ENCODE measurements around the gene FER1L5. TPM values are rescaled to one million over a fixed set of nuclear protein-coding genes. Genes with fewer than 3 reads are reported as not detected.

The FER1L5 gene
- total and polyA plus RNA-seq, 2 of the 8 experiments (the other 6 are each of a cell fraction or from before 2014, with no cell fraction given): 0.23 to 0.88 TPM

DNA sequence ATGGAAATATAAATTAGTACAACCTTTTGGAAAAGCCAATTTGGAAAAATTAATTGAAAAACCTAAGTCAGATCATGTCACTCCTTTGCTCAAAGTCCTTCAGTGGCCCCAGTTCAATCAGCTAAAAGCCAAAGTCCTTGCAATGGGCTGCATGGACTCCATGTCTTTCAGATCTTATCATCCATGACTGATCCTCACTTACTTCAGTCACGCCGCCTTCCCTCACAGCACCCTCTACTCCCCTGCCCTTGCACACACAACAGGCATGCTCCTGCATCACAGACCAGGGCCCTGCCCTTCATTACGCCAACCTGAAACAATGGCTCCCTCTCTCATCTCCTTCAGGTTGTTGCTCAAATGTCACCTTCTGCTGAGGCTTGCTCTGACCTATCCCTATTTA, 20.0 kb upstream of the FER1L5 start:
- Histone ChIP-seq H3K27ac (ENCODE audit: low read depth, low read length) (no peak overlapping the region), H2AFZ (ENCODE audit: low read length) (no peak overlapping the region), H3K4me3 (ENCODE audit: extremely low read depth in 1 of 4, insufficient read depth in 2 of 4, low read depth in 3 of 4, low read length in 4 of 4) (no peak overlapping the region), H4K5ac (ENCODE audit: insufficient read length, low read depth, low read length) (no peak overlapping the region), H3K14ac (ENCODE audit: insufficient read length) (no peak overlapping the region), H3K79me2 (ENCODE audit: control insufficient read depth in 1 of 2, insufficient read depth in 2 of 2, low read length in 2 of 2) (no peaks in the 10 kb centered on the region), H3K79me1 (ENCODE audit: low read depth, low read length) (peaks cover 2% of the 10 kb centered on the region; the same call in 1 of the 2 replicates), H3K9me3 (ENCODE audit: insufficient read depth in 2 of 2, low read depth in 1 of 2, low read length in 1 of 2) (no peaks in the 10 kb centered on the region), H3K4me2 (ENCODE audit: insufficient read depth in 1 of 2, low read depth in 2 of 2, low read length in 2 of 2) (no peak overlapping the region), H2AK5ac (ENCODE audit: low read depth, low read length) (no peak overlapping the region), H4K91ac (replicated peaks; ENCODE audit: insufficient read length, low read length) (no peak overlapping the region), H2BK15ac (ENCODE audit: low read length) (no peak overlapping the region), H3K27me3 (replicated peaks in 1 of 4; ENCODE audit: control insufficient read depth in 3 of 4, extremely low read depth in 1 of 4, insufficient read depth in 3 of 4, low read length in 3 of 4) (no peaks in the 10 kb centered on the region), H4K8ac (ENCODE audit: extremely low read depth, insufficient read depth, low read length) (no peak overlapping the region), H3K56ac (replicated peaks; ENCODE audit: insufficient read length, low read depth, low read length) (no peak overlapping the region), H2BK120ac (replicated peaks; ENCODE audit: low read depth, low read length) (no peak overlapping the region), H3K4me1 (replicated peaks in 1 of 4; ENCODE audit: control insufficient read depth in 3 of 4, insufficient read depth in 4 of 4, low read length in 3 of 4) (no peaks in the 10 kb centered on the region), H2BK12ac (ENCODE audit: low read depth, low read length) (no peak overlapping the region), H3K23me2 (ENCODE audit: low read depth, low read length) (no peaks in the 10 kb centered on the region), H3K36me3 (ENCODE audit: control insufficient read depth in 2 of 4, insufficient read depth in 4 of 4, low read length in 3 of 4) (peaks cover 6 to 23% (median 11%) of the 10 kb centered on the region in 4 experiments; a peak in 6 of 8 replicates), H3K23ac (ENCODE audit: insufficient read length) (no peak overlapping the region), H3K4ac (replicated peaks; ENCODE audit: insufficient read length, low read depth, low read length) (no peak overlapping the region), H3K9ac (replicated peaks in 1 of 4; ENCODE audit: extremely low read depth in 1 of 4, low read depth in 3 of 4, low read length in 3 of 4) (no peak overlapping the region), H2BK5ac (ENCODE audit: low read depth, low read length) (no peak overlapping the region), H2BK20ac (ENCODE audit: low read length) (no peak overlapping the region), H3K18ac (ENCODE audit: extremely low read depth, low read length) (no peak overlapping the region), H4K20me1 (replicated peaks in 1 of 2; ENCODE audit: control insufficient read depth in 1 of 2, insufficient read depth in 2 of 2, low read length in 2 of 2) (peaks cover 3 to 7% of the 10 kb centered on the region in 2 experiments)
- CTCF ChIA-PET (ENCODE audit: partially characterized antibody): no interaction called here
- POLR2A ChIA-PET (ENCODE audit: partially characterized antibody): interaction anchor here (0.6 kb wide), 1 partner anchor 95 kb away, joined by 3 read pairs; no protein-coding TSS in a partner anchor
- WGBS, 2 experiments (ENCODE audit: extremely low coverage in 1 of 2, insufficient coverage in 1 of 2, insufficient read length in 1 of 2, insufficient replicate concordance in 2 of 2, low coverage in 1 of 2, low lambda C conversion rate in 2 of 2, missing lambda C conversion rate in 1 of 2): 97% methylated on average over 3 of the region's 3 CpGs; no CpG with 5 or more reads in 1 of the 2 experiments
- no peak for FAIRE-seq
- DNase-seq (ENCODE audit: low read depth in 1 of 2, low spot score in 2 of 2): no peak
- TF ChIP-seq SAP30 (IDR thresholded peaks at IDR 0.05; ENCODE audit: insufficient read depth, insufficient replicate concordance, low read length) (no peak), TBP (IDR thresholded peaks at IDR 0.05; ENCODE audit: low read depth, low read length) (no peak), SUZ12 (IDR thresholded peaks at IDR 0.05; ENCODE audit: low read length) (no peak), PHF8 (conservative IDR thresholded peaks at IDR 0.05; ENCODE audit: low read depth, low read length) (no peak), ASH2L (IDR thresholded peaks at IDR 0.05; ENCODE audit: low read length) (no peak), POLR2A (IDR thresholded peaks at IDR 0.05; ENCODE audit: control extremely low read depth in 1 of 2, low read depth in 2 of 2, low read length in 2 of 2) (no peak), CBX8 (IDR thresholded peaks at IDR 0.05; ENCODE audit: borderline replicate concordance, low read depth, low read length) (no peak), KDM4A (IDR thresholded peaks at IDR 0.05; ENCODE audit: low read depth, low read length, severe bottlenecking) (no peak), EZH2 (IDR thresholded peaks at IDR 0.05; ENCODE audit: low read depth, low read length, severe bottlenecking) (no peak), SIN3A (conservative IDR thresholded peaks at IDR 0.05 in 1 of 2, IDR thresholded peaks at IDR 0.05 in 1 of 2; ENCODE audit: low read depth in 1 of 2, low read length in 2 of 2) (no peak)
- TF ChIP-seq, protein P1, sequence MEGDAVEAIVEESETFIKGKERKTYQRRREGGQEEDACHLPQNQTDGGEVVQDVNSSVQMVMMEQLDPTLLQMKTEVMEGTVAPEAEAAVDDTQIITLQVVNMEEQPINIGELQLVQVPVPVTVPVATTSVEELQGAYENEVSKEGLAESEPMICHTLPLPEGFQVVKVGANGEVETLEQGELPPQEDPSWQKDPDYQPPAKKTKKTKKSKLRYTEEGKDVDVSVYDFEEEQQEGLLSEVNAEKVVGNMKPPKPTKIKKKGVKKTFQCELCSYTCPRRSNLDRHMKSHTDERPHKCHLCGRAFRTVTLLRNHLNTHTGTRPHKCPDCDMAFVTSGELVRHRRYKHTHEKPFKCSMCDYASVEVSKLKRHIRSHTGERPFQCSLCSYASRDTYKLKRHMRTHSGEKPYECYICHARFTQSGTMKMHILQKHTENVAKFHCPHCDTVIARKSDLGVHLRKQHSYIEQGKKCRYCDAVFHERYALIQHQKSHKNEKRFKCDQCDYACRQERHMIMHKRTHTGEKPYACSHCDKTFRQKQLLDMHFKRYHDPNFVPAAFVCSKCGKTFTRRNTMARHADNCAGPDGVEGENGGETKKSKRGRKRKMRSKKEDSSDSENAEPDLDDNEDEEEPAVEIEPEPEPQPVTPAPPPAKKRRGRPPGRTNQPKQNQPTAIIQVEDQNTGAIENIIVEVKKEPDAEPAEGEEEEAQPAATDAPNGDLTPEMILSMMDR (IDR thresholded peaks at IDR 0.05; ENCODE audit: control extremely low read depth in 1 of 3, insufficient read depth in 1 of 3, low read depth in 1 of 3, low read length in 3 of 3): no peak
